ENCODE results near the gene CLCN6. TPM values are rescaled to one million over a fixed set of nuclear protein-coding genes. Genes with fewer than 3 reads are reported as not detected.

The CLCN6 gene
- total and polyA plus RNA-seq, 2 of the 8 experiments (the other 6 are each of a cell fraction or from before 2014, with no cell fraction given), result 15.7 to 26.0 TPM

DNA sequence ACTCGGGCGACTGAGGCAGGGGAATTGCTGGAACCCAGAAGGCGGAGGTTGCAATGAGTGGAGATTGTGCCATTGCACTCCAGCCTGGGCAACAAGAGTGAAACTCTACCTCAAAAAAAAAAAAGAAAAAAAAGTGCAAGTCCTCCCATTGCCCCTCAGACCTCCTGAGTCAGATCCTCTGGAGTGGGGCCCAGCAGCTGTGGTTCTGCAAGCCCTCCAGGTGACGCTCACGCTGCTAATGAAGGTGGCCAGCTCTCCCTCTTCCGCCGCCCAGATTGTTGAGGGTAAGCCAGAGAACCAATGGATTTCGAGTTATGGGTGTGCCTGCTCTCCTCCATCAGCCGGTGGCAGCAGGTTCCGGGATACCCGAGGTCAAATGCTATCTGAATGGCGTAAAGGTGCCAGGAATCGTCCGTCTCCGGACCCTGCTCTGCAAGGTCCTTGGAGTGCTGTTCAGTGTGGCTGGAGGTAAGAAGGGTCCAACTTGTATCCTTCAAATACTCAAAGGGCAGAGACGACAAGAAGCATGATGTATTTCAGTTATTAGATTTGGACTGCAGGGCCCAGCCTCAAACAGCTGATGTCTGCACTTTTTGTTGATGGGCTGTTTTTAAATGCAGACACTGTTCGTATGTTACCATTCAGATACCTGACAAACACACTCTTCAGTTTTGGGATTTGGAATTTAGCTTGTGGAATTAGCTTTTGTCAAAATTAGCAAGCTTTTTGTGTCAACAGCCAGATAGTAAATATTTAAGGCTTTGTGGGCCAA is 17.6 kb downstream of the CLCN6 start (continued):
- TF ChIP-seq CTCF (IDR thresholded peaks at IDR 0.05; ENCODE audit: control extremely low read depth in 1 of 3, insufficient read depth in 1 of 3, low read depth in 1 of 3, low read length in 3 of 3), result no peak
- TF ChIP-seq SP4 (IDR thresholded peaks at IDR 0.05; ENCODE audit: low read length), result no peak
- no peak for TF ChIP-seq RNF2 (IDR thresholded peaks at IDR 0.05; ENCODE audit: borderline replicate concordance, low read depth, low read length, missing control alignments, poor library complexity, severe bottlenecking)
- TF ChIP-seq GABPA (IDR thresholded peaks at IDR 0.05; ENCODE audit: borderline replicate concordance, insufficient read depth, low read length), result no peak
- TF ChIP-seq KDM4A (IDR thresholded peaks at IDR 0.05; ENCODE audit: low read depth, low read length, severe bottlenecking), result no peak
- no peak for TF ChIP-seq RXRA (IDR thresholded peaks at IDR 0.05; ENCODE audit: insufficient read depth, low read depth, low read length)
- no peak for TF ChIP-seq ATF2 (IDR thresholded peaks at IDR 0.05; ENCODE audit: low read length)
- no peak for TF ChIP-seq EP300 (IDR thresholded peaks at IDR 0.05; ENCODE audit: borderline replicate concordance in 1 of 2, low read depth in 2 of 2, low read length in 2 of 2)
- TF ChIP-seq SIX5 (IDR thresholded peaks at IDR 0.05; ENCODE audit: low read depth, low read length), result no peak
